Loucy (cell line): ENCODE data around the gene ZBED4.

Source experiments
- CTCF ChIP-seq: fragments of 200-600 bp; sonication (generic); conservative IDR thresholded peaks from 2 replicates; pipeline ENCODE4 v1.5.1; 2014; ENCODE audit warnings: mild to moderate bottlenecking, antibody characterized with exemption, low read length
- EZH2phosphoT487 ChIP-seq: fragments of 200-600 bp; IDR thresholded peaks from 2 replicates; pipeline ENCODE4 v1.6.1; 2018; ENCODE audit warnings: antibody characterized with exemption, mild to moderate bottlenecking, moderate library complexity, borderline replicate concordance

DNA sequence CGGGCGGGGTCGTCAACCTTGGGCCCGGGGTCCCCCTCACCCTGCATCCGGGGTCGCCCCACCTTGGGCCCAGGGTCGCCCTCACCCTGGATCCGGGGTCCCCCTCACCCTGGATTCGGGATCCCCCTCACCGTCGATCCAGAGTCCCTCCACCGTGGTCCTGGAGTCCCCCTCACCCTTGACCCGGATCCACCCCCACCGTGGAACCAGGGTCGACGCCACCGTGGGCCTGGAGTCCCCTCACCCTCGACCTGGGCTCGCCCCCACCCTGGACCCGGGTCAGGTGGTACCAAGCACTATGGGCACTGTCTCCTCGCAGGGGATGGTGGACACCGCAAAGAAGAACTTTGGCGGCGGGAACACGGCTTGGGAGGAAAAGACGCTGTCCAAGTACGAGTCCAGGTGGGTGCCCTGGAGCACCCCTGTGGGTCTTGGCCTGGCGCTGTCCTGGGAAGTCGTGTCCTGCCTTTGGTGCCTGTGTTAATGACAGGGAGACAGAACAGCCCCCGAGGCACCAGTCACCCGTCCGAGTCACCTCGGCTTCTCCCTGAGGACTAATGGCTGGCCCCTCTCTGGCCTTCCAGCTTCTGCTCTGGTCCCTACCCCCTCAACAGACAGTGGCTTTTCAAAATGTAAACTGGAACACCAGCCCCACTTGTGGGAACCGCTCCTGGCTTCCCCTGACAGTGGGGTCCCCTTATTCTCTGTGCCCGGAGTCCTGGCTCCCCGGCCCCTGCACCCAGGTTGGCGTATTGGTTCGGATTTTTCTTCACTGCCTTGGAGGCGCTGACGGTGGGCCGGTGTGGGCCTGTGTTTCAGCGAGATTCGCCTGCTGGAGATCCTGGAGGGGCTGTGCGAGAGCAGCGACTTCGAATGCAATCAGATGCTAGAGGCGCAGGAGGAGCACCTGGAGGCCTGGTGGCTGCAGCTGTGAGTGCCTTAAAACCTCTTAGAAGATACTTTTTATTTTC, 65.6 kb downstream of the ZBED4 start:
- TF ChIP-seq CTCF = no peak
- TF ChIP-seq EZH2phosphoT487 = no peak
